ENCODE results near the gene SH2B2.
"Not testable (repeated sequence)": the region's sequence is repeated elsewhere in the genome, so short reads cannot be mapped to it uniquely, and the experiment has no call there.

Gene SH2B2

DNA sequence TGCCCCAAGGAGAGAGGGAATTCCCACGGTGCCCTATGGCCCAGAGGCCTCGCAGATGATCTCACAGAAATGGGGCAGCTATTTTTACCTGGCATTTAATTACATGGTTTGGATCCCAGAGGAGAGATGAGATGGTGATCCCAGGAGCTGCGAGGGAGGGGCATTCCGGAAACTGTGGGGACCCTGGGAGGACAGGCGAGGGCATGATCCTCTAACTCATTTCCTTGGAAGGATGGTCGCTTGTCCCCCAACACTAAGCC lies 9.4 kb downstream of the SH2B2 start:
- DNase-seq (ENCODE audit: low read depth), result no peak
- no peak for TF ChIP-seq MYC (IDR thresholded peaks at IDR 0.05; ENCODE audit: low read depth, low read length)
- no peak overlapping the region for H3K4me3 ChIP-seq (ENCODE audit: low read depth, low read length)

DNA sequence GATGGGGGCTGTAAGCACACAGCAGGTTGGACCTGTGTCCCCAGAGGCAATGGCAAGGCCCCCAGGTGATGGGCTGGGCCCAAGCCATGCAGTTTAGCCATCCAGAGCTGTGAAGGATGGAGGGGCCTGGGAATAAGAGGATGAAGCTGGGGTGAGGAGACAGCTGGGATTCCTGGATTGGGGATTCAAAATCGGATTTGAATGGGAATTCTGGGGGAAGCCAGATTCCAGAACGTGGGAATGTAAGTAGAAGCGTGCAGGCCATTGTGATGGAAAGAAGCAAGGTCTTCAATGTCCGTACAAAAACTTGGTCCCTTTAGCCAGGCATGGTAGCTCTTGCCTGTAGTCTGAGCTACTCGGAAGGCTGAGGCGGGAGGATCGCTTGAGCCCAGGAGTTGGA lies 9.8 kb downstream of the SH2B2 start:
- no peak overlapping the region for H3K4me3 ChIP-seq (ENCODE audit: low read depth, low read length)
- TF ChIP-seq, protein P1, sequence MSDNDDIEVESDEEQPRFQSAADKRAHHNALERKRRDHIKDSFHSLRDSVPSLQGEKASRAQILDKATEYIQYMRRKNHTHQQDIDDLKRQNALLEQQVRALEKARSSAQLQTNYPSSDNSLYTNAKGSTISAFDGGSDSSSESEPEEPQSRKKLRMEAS (IDR thresholded peaks at IDR 0.05; ENCODE audit: low read depth, low read length), result no peak
- TF ChIP-seq MYC (IDR thresholded peaks at IDR 0.05; ENCODE audit: low read depth, low read length), result no peak
- TF ChIP-seq POLR2A (IDR thresholded peaks at IDR 0.05; ENCODE audit: extremely low read depth, insufficient read length), result no peak
- TF ChIP-seq, protein P2, sequence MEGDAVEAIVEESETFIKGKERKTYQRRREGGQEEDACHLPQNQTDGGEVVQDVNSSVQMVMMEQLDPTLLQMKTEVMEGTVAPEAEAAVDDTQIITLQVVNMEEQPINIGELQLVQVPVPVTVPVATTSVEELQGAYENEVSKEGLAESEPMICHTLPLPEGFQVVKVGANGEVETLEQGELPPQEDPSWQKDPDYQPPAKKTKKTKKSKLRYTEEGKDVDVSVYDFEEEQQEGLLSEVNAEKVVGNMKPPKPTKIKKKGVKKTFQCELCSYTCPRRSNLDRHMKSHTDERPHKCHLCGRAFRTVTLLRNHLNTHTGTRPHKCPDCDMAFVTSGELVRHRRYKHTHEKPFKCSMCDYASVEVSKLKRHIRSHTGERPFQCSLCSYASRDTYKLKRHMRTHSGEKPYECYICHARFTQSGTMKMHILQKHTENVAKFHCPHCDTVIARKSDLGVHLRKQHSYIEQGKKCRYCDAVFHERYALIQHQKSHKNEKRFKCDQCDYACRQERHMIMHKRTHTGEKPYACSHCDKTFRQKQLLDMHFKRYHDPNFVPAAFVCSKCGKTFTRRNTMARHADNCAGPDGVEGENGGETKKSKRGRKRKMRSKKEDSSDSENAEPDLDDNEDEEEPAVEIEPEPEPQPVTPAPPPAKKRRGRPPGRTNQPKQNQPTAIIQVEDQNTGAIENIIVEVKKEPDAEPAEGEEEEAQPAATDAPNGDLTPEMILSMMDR (IDR thresholded peaks at IDR 0.05; ENCODE audit: low read depth, low read length), result no peak
- DNase-seq (ENCODE audit: low read depth), result no peak

DNA sequence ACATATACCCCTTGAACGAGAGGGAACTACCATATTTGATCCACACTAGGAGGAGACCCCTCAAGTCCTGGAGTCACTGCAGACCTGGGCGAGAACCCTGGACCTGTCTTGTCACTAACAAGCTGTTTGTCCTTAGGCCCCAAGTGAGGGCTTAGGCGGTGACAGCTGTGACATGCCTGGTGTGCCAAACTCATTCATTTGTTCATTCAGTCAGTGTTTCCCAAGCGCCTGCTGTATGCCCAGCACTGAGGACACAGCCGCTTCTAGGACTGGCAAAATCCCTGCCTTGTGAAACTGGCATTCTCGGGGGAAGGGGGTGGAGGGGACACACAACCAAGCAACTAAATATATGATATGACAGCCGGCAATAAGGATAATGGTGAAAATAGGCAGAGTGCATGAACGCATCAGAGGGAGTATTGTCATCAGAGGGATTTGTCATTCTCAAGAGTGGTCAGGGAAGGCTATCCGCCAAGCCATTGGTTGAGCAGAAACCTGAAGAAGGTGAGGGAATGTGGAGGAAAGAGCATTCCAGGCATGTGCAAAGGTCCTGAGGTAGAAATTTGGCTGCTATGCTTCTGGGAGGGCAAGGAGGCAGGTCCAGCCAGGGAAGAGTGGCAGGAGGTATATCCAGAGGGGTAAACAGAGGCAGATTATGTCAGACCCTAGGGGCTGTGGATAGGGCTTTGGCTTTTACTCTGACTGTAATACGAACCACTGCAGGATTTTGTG lies 11.0 kb downstream of the SH2B2 start:
- TF ChIP-seq, protein P2 (IDR thresholded peaks at IDR 0.05; ENCODE audit: low read depth, low read length), result no peak
- TF ChIP-seq POLR2A (IDR thresholded peaks at IDR 0.05; ENCODE audit: extremely low read depth, insufficient read length) (no peak), MYC (IDR thresholded peaks at IDR 0.05; ENCODE audit: low read depth, low read length) (no peak)
- TF ChIP-seq, protein P1 (IDR thresholded peaks at IDR 0.05; ENCODE audit: low read depth, low read length), result no peak
- no peak overlapping the region for H3K4me3 ChIP-seq (ENCODE audit: low read depth, low read length)
- DNase-seq (ENCODE audit: low read depth), result no peak

DNA sequence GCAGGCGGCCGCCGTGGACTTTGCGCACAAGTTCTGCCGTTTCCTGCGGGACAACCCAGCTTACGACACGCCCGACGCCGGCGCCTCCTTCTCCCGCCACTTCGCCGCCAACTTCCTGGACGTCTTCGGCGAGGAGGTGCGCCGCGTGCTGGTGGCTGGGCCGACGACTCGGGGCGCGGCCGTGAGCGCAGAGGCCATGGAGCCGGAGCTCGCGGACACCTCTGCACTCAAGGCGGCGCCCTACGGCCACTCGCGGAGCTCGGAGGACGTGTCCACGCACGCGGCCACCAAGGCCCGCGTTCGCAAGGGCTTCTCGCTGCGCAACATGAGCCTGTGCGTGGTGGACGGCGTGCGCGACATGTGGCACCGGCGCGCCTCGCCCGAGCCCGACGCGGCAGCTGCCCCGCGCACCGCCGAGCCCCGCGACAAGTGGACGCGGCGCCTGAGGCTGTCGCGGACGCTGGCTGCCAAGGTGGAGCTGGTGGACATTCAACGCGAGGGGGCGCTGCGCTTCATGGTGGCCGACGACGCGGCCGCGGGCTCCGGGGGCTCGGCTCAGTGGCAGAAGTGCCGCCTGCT lies 14.1 kb downstream of the SH2B2 start:
- TF ChIP-seq, protein P1 (IDR thresholded peaks at IDR 0.05; ENCODE audit: low read depth, low read length), result no peak
- TF ChIP-seq, protein P2 (IDR thresholded peaks at IDR 0.05; ENCODE audit: low read depth, low read length), result no peak
- TF ChIP-seq POLR2A (IDR thresholded peaks at IDR 0.05; ENCODE audit: extremely low read depth, insufficient read length) (no peak), MYC (IDR thresholded peaks at IDR 0.05; ENCODE audit: low read depth, low read length) (no peak)
- H3K4me3 ChIP-seq (ENCODE audit: low read depth, low read length), result no peak overlapping the region
- DNase-seq (ENCODE audit: low read depth), result no peak

DNA sequence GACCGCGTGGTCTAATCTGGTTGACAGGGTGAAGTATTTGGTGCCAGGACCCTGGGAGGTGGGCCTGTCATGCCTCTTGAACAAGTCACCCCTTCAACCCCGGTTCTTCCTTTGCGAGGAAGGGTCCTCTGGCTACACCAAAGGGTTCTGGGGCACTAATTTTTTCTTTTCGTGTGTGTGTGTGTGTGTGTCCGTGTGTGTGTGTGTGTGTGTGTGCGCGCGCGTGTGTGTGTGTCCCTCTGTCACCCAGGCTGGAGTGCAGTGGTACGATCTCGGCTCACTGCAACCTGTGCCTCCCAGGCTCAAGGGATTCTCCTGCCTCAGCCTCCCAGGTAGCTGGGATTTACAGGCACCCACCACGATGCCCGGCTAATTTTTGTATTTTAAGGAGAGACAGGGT lies 14.7 kb downstream of the SH2B2 start:
- DNase-seq (ENCODE audit: low read depth); H3K4me3 ChIP-seq (ENCODE audit: low read depth, low read length): not testable (repeated sequence)

DNA sequence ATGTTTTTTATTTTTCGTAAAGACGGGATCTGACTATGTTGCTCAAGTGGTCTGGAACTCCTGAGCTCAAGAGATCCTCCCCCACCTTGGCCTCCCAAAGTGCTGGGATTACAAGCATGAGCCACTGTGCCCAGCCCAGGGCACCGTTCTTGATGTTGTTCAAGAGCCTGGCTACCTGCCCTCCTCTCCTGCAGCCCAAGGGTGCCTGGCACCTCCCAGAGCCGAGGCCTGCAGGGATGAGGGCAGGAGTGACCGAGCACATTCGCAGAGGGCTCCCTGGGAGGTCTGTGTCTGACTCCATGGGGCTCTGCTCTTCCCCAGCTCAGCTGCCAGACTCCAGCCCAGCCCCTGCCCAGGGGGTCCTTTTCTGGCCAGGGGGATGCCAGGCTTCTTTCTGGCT lies 15.4 kb downstream of the SH2B2 start:
- no peak for DNase-seq (ENCODE audit: low read depth)
- TF ChIP-seq MYC (IDR thresholded peaks at IDR 0.05; ENCODE audit: low read depth, low read length), result no peak
- TF ChIP-seq, protein P1 (IDR thresholded peaks at IDR 0.05; ENCODE audit: low read depth, low read length), result no peak
- TF ChIP-seq, protein P2 (IDR thresholded peaks at IDR 0.05; ENCODE audit: low read depth, low read length), result no peak
- no peak for TF ChIP-seq POLR2A (IDR thresholded peaks at IDR 0.05; ENCODE audit: extremely low read depth, insufficient read length)
- no peak overlapping the region for H3K4me3 ChIP-seq (ENCODE audit: low read depth, low read length)

Data from NB4 (cell line).